ENCODE measurements around the gene PFKFB4. TPM values are rescaled to one million over a fixed set of nuclear protein-coding genes. Genes with fewer than 3 reads are reported as not detected.

PFKFB4 gene
- total and polyA plus RNA-seq, 2 of the 4 experiments (the other 2 are of a cell fraction), result 16.9 to 17.0 TPM

DNA sequence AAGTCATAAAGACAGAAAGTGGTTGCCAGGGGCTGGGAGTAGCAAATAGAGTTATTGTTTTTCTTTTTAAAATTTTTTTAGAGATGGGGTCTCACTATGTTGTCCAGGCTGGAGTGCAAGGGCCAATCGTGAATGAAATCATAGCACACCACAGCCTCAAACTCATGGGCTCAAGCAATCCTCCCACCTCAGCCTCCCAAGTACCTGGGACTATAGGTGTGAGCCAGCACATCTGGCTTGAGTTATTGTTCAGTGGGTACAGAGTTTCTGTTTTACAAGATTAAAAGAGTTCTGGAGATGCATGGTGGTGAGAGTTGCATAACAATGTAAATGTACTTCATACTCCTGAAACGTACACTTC is 23.6 kb downstream of the PFKFB4 start:
- H3K4me3 ChIP-seq (ENCODE audit: insufficient read depth, low read depth, low read length), result no peak overlapping the region
- dilution Hi-C loops (cut with HindIII; ENCODE audit: low sequenced_read_pairs, unreplicated experiment), result no loop called here
- peaks cover 0 to 4% of the 10 kb centered on the region in 2 experiments; a peak in 2 of 4 replicates for H3K79me1 ChIP-seq (ENCODE audit: low read depth in 1 of 2, low read length in 2 of 2)
- no peak overlapping the region for H3K18ac ChIP-seq (ENCODE audit: low read depth, low read length)
- no TSS peak for BruUV-seq (replicated peaks)
- H3K9me1 ChIP-seq (ENCODE audit: insufficient read depth, low read length), result peaks cover 5% of the 10 kb centered on the region; the same call in 1 of the 2 replicates
- H3K56ac ChIP-seq (ENCODE audit: extremely low read depth, insufficient read depth, low read length), result no peak overlapping the region
- H4K5ac ChIP-seq (ENCODE audit: low read depth, low read length), result no peak overlapping the region
- TF ChIP-seq CEBPB (IDR thresholded peaks at IDR 0.05; ENCODE audit: low read depth, low read length), result no peak
- no peak for TF ChIP-seq NFE2L2 (IDR thresholded peaks at IDR 0.05; ENCODE audit: low read depth, low read length)
- TF ChIP-seq MXI1 (IDR thresholded peaks at IDR 0.05; ENCODE audit: borderline replicate concordance, low read depth, low read length), result no peak
- TF ChIP-seq RCOR1 (IDR thresholded peaks at IDR 0.05; ENCODE audit: insufficient replicate concordance, low read length), result no peak
- TF ChIP-seq, protein P1, sequence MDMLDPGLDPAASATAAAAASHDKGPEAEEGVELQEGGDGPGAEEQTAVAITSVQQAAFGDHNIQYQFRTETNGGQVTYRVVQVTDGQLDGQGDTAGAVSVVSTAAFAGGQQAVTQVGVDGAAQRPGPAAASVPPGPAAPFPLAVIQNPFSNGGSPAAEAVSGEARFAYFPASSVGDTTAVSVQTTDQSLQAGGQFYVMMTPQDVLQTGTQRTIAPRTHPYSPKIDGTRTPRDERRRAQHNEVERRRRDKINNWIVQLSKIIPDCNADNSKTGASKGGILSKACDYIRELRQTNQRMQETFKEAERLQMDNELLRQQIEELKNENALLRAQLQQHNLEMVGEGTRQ (IDR thresholded peaks at IDR 0.05; ENCODE audit: low read depth, low read length), result no peak
- TF ChIP-seq, protein P2, sequence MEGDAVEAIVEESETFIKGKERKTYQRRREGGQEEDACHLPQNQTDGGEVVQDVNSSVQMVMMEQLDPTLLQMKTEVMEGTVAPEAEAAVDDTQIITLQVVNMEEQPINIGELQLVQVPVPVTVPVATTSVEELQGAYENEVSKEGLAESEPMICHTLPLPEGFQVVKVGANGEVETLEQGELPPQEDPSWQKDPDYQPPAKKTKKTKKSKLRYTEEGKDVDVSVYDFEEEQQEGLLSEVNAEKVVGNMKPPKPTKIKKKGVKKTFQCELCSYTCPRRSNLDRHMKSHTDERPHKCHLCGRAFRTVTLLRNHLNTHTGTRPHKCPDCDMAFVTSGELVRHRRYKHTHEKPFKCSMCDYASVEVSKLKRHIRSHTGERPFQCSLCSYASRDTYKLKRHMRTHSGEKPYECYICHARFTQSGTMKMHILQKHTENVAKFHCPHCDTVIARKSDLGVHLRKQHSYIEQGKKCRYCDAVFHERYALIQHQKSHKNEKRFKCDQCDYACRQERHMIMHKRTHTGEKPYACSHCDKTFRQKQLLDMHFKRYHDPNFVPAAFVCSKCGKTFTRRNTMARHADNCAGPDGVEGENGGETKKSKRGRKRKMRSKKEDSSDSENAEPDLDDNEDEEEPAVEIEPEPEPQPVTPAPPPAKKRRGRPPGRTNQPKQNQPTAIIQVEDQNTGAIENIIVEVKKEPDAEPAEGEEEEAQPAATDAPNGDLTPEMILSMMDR (conservative IDR thresholded peaks at IDR 0.05; ENCODE audit: low read depth, low read length), result no peak
- TF ChIP-seq MAZ (IDR thresholded peaks at IDR 0.05; ENCODE audit: borderline replicate concordance, low read depth, low read length), result no peak
- TF ChIP-seq POLR2A (IDR thresholded peaks at IDR 0.05; ENCODE audit: low read depth, low read length), result no peak
- H2BK5ac ChIP-seq (ENCODE audit: low read depth, low read length, poor library complexity, severe bottlenecking), result no peak overlapping the region
- WGBS, 2 experiments (ENCODE audit: extremely low coverage in 2 of 2, insufficient read length in 1 of 2), result no CpG with 5 or more reads among the region's 2 CpGs
- H3K9ac ChIP-seq (ENCODE audit: low read depth, low read length), result no peak overlapping the region
- no peak overlapping the region for H2BK15ac ChIP-seq (ENCODE audit: low read depth, low read length)
- DNase-seq, result no peak
- in situ Hi-C loops (cut with MboI; ENCODE audit: low sequenced_read_pairs), result no loop called here
- no peak overlapping the region for H2BK120ac ChIP-seq (ENCODE audit: low read depth, low read length)
- H2AFZ ChIP-seq (replicated peaks; ENCODE audit: low read length, poor library complexity), result no peak overlapping the region
- H3K4ac ChIP-seq (ENCODE audit: low read depth, low read length), result no peak overlapping the region
- H4K8ac ChIP-seq (ENCODE audit: low read depth in 2 of 2, low read length in 2 of 2), result no peak overlapping the region
- no peak overlapping the region for H2AK9ac ChIP-seq (replicated peaks; ENCODE audit: low read depth, low read length, poor library complexity)
- H3K4me1 ChIP-seq (ENCODE audit: control insufficient read depth, insufficient read depth, low read length), result no peaks in the 10 kb centered on the region
- H4K91ac ChIP-seq (ENCODE audit: insufficient read depth, low read depth, low read length), result no peak overlapping the region
- H3K4me2 ChIP-seq (ENCODE audit: low read depth, low read length), result no peak overlapping the region
- H4K20me1 ChIP-seq (ENCODE audit: insufficient read depth, low read length), result no peaks in the 10 kb centered on the region
- H3K27me3 ChIP-seq (ENCODE audit: control insufficient read depth, insufficient read depth, low read length), result no peaks in the 10 kb centered on the region
- H3K36me3 ChIP-seq (ENCODE audit: control insufficient read depth, insufficient read depth, low read length), result peaks cover 34% of the 10 kb centered on the region
- ATAC-seq (ENCODE audit: low read depth), result no peak
- ChIA-PET POLR2A (ENCODE audit: unreplicated experiment) (no interaction called here), CTCF (interaction anchor here (1.3 to 2.9 kb wide), 3 partner anchors 16 to 69 kb away, joined by 3 to 9 read pairs (median 3); no protein-coding TSS in a partner anchor)
- H3K23ac ChIP-seq (ENCODE audit: low read depth, low read length), result no peak overlapping the region
- no peak overlapping the region for H3K27ac ChIP-seq (ENCODE audit: insufficient read depth, low read length)
- no peak overlapping the region for H3K14ac ChIP-seq (replicated peaks; ENCODE audit: low read depth, low read length)
- no peak overlapping the region for H2AK5ac ChIP-seq (ENCODE audit: low read depth, low read length)
- no peak overlapping the region for H2BK20ac ChIP-seq (ENCODE audit: low read depth, low read length)
- intact Hi-C loops (cut with micrococcal nuclease), result no loop called here
- H3K9me3 ChIP-seq (ENCODE audit: control insufficient read depth, insufficient read depth, low read length), result no peaks in the 10 kb centered on the region
